Right renal cortex interstitium (tissue), 3 donors: ENCODE data around the gene RET. TPM values are rescaled to one million over a fixed set of nuclear protein-coding genes. Genes with fewer than 3 reads are reported as not detected.
"Not testable (repeated sequence)": the region's sequence is repeated elsewhere in the genome, so short reads cannot be mapped to it uniquely, and the experiment has no call there.

ENCODE experiments used
- DNase-seq, 3 donors: peaks; one replicate each; pipeline ENCODE4 v3.0.0-alpha.2; 2013; ENCODE audit warnings: low read depth in 3 of 3, low spot score in 2 of 3
- polyA plus RNA-seq, 3 donors: library from polyadenylated mRNA; unstranded; fragments of 120-200 nt; gene quantifications; one replicate each; pipeline ENCODE4 v1.2.1, GENCODE V29; 2013; ENCODE audit not compliant: insufficient read length in 3 of 3

RET gene
- polyA plus RNA-seq, 3 donors, result 19.4 to 22.7 (median 21.6) TPM

GRCh38 chr10:43075612-43076003 is 1.3 kb upstream of the RET start:
- DNase-seq, result no peak

GRCh38 chr10:43076311-43076875 is 476 bp upstream of the RET start:
- no peak for DNase-seq

- DNase-seq, result no peak
Measured at GRCh38 chr10:43077421-43078171, 727 bp downstream of the RET start.

- no peak for DNase-seq
Measured at GRCh38 chr10:43078175-43078985, 1.5 kb downstream of the RET start.

GRCh38 chr10:43078986-43079273 is 2.1 kb downstream of the RET start:
- no peak for DNase-seq

GRCh38 chr10:43079856-43080255 is 3.0 kb downstream of the RET start:
- DNase-seq, result no peak

GRCh38 chr10:43082087-43082486 is 5.2 kb downstream of the RET start:
- DNase-seq, result no peak

GRCh38 chr10:43082746-43083145 is 5.9 kb downstream of the RET start:
- DNase-seq, result no peak

- DNase-seq, result no peak
Measured at GRCh38 chr10:43083764-43084163, 6.9 kb downstream of the RET start.

GRCh38 chr10:43084812-43085211 is 7.9 kb downstream of the RET start:
- DNase-seq, result no peak

- no peak for DNase-seq
Measured at GRCh38 chr10:43086321-43086942, 9.6 kb downstream of the RET start.

- DNase-seq, result no peak
Measured at GRCh38 chr10:43089519-43089918, 12.7 kb downstream of the RET start.

GRCh38 chr10:43090188-43090587 is 13.3 kb downstream of the RET start:
- DNase-seq, result no peak

GRCh38 chr10:43090664-43091063 is 13.8 kb downstream of the RET start:
- DNase-seq, result no peak

GRCh38 chr10:43091846-43092245 is 15.0 kb downstream of the RET start:
- DNase-seq, result no peak

GRCh38 chr10:43093423-43094076 is 16.7 kb downstream of the RET start:
- DNase-seq, result no peak

GRCh38 chr10:43094085-43094484 is 17.2 kb downstream of the RET start:
- no peak for DNase-seq

- not testable (repeated sequence) for DNase-seq
Measured at GRCh38 chr10:43099339-43099738, 22.5 kb downstream of the RET start.

- DNase-seq, result no peak
Measured at GRCh38 chr10:43099928-43100327, 23.1 kb downstream of the RET start.

GRCh38 chr10:43100366-43100765 is 23.5 kb downstream of the RET start:
- no peak for DNase-seq
